Neural cell (in vitro differentiated cells): ENCODE results near the gene BCL6. TPM values are rescaled to one million over a fixed set of nuclear protein-coding genes. Genes with fewer than 3 reads are reported as not detected.
A peak's percentile ranks its signal among the peaks of the same experiment; 100 is the strongest.

Experiments
- H2AFZ ChIP-seq: fragments of 200-600, 300-800 bp; sonication (generic), shearing (Covaris generic); 2 replicates; pipeline ENCODE4 v1.6.0; 2014; ENCODE audit warnings: low read depth, mild to moderate bottlenecking, antibody characterized with exemption, low read length, moderate library complexity
- H3F3A ChIP-seq: fragments of 200-600 bp; shearing (Covaris generic); 2 replicates; pipeline ENCODE4 v1.6.1; 2016; ENCODE audit warnings: mild to moderate bottlenecking, moderate library complexity, mixed read lengths, antibody characterized with exemption, low read length; ENCODE audit not compliant: insufficient read depth, poor library complexity, severe bottlenecking
- H3K27ac ChIP-seq: fragments of 200-600, 300-800 bp; sonication (generic), shearing (Covaris generic); 2 replicates; pipeline ENCODE4 v1.5.1; 2014; ENCODE audit warnings: mild to moderate bottlenecking, low read length, moderate library complexity
- H3K27me3 ChIP-seq: fragments of 300-800, 200-600 bp; sonication (generic), shearing (Covaris generic); 2 replicates; pipeline ENCODE4 v1.6.0; 2014; ENCODE audit warnings: mild to moderate bottlenecking, low read depth, low read length, moderate library complexity; ENCODE audit not compliant: insufficient read depth
- H3K36me3 ChIP-seq: fragments of 300-800, 200-600 bp; sonication (generic), shearing (Covaris generic); 2 replicates; pipeline ENCODE4 v1.5.1; 2014; ENCODE audit warnings: mild to moderate bottlenecking, antibody characterized with exemption, low read length, moderate library complexity; ENCODE audit not compliant: insufficient read depth
- H3K4me2 ChIP-seq: fragments of 300-800, 200-600 bp; sonication (generic), shearing (Covaris generic); 2 replicates; pipeline ENCODE4 v1.6.0; 2014; ENCODE audit warnings: mild to moderate bottlenecking, low read length
- H3K4me3 ChIP-seq: fragments of 300-800, 200-600 bp; sonication (generic), shearing (Covaris generic); 2 replicates; pipeline ENCODE4 v1.5.1; 2014; ENCODE audit warnings: mild to moderate bottlenecking, low read length, moderate library complexity
- H3K79me2 ChIP-seq: fragments of 200-600 bp; shearing (Covaris generic); replicated peaks from 2 replicates; pipeline ENCODE4 v1.6.0; 2014; ENCODE audit warnings: mild to moderate bottlenecking, low read length, moderate library complexity; ENCODE audit not compliant: insufficient read depth
- H3K9ac ChIP-seq: fragments of 300-800, 200-600 bp; sonication (generic), shearing (Covaris generic); 2 replicates; pipeline ENCODE4 v1.6.1; 2016; ENCODE audit warnings: mild to moderate bottlenecking, low read length, mixed read lengths
- H3K9me2 ChIP-seq: fragments of 200-600 bp; shearing (Covaris generic); 2 replicates; pipeline ENCODE4 v1.6.1; 2016; ENCODE audit warnings: mild to moderate bottlenecking, low read length, mixed read lengths; ENCODE audit not compliant: insufficient read depth
- H3K9me3 ChIP-seq: fragments of 200-600, 300-800 bp; sonication (generic), shearing (Covaris generic); 2 replicates; pipeline ENCODE4 v1.6.1; 2016; ENCODE audit warnings: mild to moderate bottlenecking, mixed run types, low read length, moderate library complexity, mixed read lengths
- H4K20me1 ChIP-seq: fragments of 200-600 bp; shearing (Covaris generic); 2 replicates; pipeline ENCODE4 v1.6.1; 2016; ENCODE audit warnings: mild to moderate bottlenecking, mixed run types; ENCODE audit not compliant: insufficient read depth
- CTCF ChIP-seq: fragments of 450-650 bp; IDR thresholded peaks from 2 replicates; pipeline ENCODE4 v1.5.1; 2014; ENCODE audit warnings: antibody characterized with exemption, mild to moderate bottlenecking, moderate library complexity; ENCODE audit not compliant: poor library complexity, severe bottlenecking
- EP300 ChIP-seq: fragments of 450-650 bp; conservative IDR thresholded peaks from 2 replicates; pipeline ENCODE4 v1.6.1; 2014; ENCODE audit warnings: antibody characterized with exemption, mild to moderate bottlenecking, moderate library complexity; ENCODE audit not compliant: poor library complexity, severe bottlenecking
- EZH2 ChIP-seq: fragments of 200-600, 300-800 bp; shearing (Covaris generic), sonication (generic); IDR thresholded peaks from 2 replicates; pipeline ENCODE4 v1.6.1; 2014; ENCODE audit warnings: antibody characterized with exemption, low read length, borderline replicate concordance, mild to moderate bottlenecking; ENCODE audit not compliant: insufficient read depth, poor library complexity, severe bottlenecking
- MXI1 ChIP-seq: fragments of 450-650 bp; conservative IDR thresholded peaks from 2 replicates; pipeline ENCODE4 v1.6.1; 2014; ENCODE audit warnings: antibody characterized with exemption, mild to moderate bottlenecking; ENCODE audit not compliant: poor library complexity, severe bottlenecking
- POLR2AphosphoS5 ChIP-seq: IDR thresholded peaks from 2 replicates; pipeline ENCODE4 v1.6.1; 2012
- RAD21 ChIP-seq: fragments of 450-650 bp; conservative IDR thresholded peaks from 2 replicates; pipeline ENCODE4 v1.6.1; 2014; ENCODE audit warnings: antibody characterized with exemption, mild to moderate bottlenecking, moderate library complexity
- REST ChIP-seq: IDR thresholded peaks from 2 replicates; pipeline ENCODE4 v1.6.1; 2012; ENCODE audit warnings: borderline replicate concordance
- SMC3 ChIP-seq: fragments of 450-650 bp; conservative IDR thresholded peaks from 2 replicates; pipeline ENCODE4 v1.6.1; 2014; ENCODE audit warnings: antibody characterized with exemption, mild to moderate bottlenecking, moderate library complexity; ENCODE audit not compliant: poor library complexity
- TAF1 ChIP-seq: IDR thresholded peaks from 2 replicates; pipeline ENCODE4 v1.6.1; 2012; ENCODE audit warnings: low read depth
- polyA minus RNA-seq: library from RNA; depleted of rRNA, polyadenylated mRNA; stranded (reverse); fragments of >200 nt; gene quantifications from 2 replicates; pipeline ENCODE4 v1.2.3, GENCODE V29; 2014
- polyA plus RNA-seq: library from polyadenylated mRNA; depleted of rRNA; stranded (reverse); fragments of >200 nt; gene quantifications from 2 replicates; pipeline ENCODE4 v1.2.3, GENCODE V29; 2014

BCL6 gene
- 4.3 and 5.2 TPM in 2 replicates for polyA plus RNA-seq
- polyA minus RNA-seq = 4.1 and 6.1 TPM in 2 replicates

GRCh38 chr3:187745201-187746058, at the start of gene BCL6:
Gene BCL6, minus strand, starts transcription at chr3:187745468. Its CDS starts 11,775 bp downstream, at chr3:187733693.
- Histone ChIP-seq H3K27ac (peak within 1 kb of the TSS; percentile 91), H2AFZ (peak within 1 kb of the TSS; percentile 56), H4K20me1 (no peaks in the 10 kb centered on the region), H3K4me2 (peak within 1 kb of the TSS; percentile 62), H3K27me3 (peaks cover 16% of the 10 kb centered on the region), H3F3A (peaks cover 8% of the 10 kb centered on the region), H3K9me2 (no peaks in the 10 kb centered on the region), H3K4me3 (peak within 1 kb of the TSS; percentile 69), H3K36me3 (no peaks in the 10 kb centered on the region), H3K9ac (peak within 1 kb of the TSS; percentile 85), H3K9me3 (no peaks in the 10 kb centered on the region), H3K79me2 (peaks cover 17% of the 10 kb centered on the region)
- peak; percentile 89 for TF ChIP-seq POLR2AphosphoS5
- TF ChIP-seq RAD21 = peak; percentile 26
- TF ChIP-seq SMC3 = peak; percentile 29
- TF ChIP-seq TAF1 = peak; percentile 94
- TF ChIP-seq MXI1 = peak; percentile 32
- TF ChIP-seq EZH2 = no peak
- TF ChIP-seq EP300 = peak; percentile 79
- peak; percentile 57 for TF ChIP-seq REST
- TF ChIP-seq CTCF = no peak

- Histone ChIP-seq H3K9me2 (no peaks in the 10 kb centered on the region), H3K36me3 (no peaks in the 10 kb centered on the region), H3K9ac (no peak overlapping the region), H2AFZ (no peak overlapping the region), H3K27me3 (no peaks in the 10 kb centered on the region), H3K4me3 (no peak overlapping the region), H3K27ac (no peak overlapping the region), H4K20me1 (no peaks in the 10 kb centered on the region), H3K4me2 (no peak overlapping the region), H3K79me2 (no peaks in the 10 kb centered on the region), H3F3A (no peaks in the 10 kb centered on the region), H3K9me3 (no peaks in the 10 kb centered on the region)
- TF ChIP-seq EZH2 (no peak), POLR2AphosphoS5 (no peak), EP300 (no peak), MXI1 (no peak), REST (no peak), RAD21 (no peak), CTCF (no peak), TAF1 (no peak), SMC3 (no peak)
Measured at GRCh38 chr3:187794731-187795130, 49.5 kb upstream of the BCL6 start.
